Lower leg skin (tissue), 4 donors: ENCODE results near the gene MARVELD3. TPM values are rescaled to one million over a fixed set of nuclear protein-coding genes. Genes with fewer than 3 reads are reported as not detected.

ENCODE experiments used
- DNase-seq, 2 donors: peaks; one replicate each; pipeline ENCODE4 v3.0.0-alpha.2; 2019; ENCODE audit warnings: low spot score in 2 of 2
- H3K4me3 ChIP-seq: fragments of 200-600 bp; sonication (generic); 2 replicates; pipeline ENCODE4 v1.5.1; 2017; ENCODE audit warnings: mild to moderate bottlenecking, low read depth; ENCODE audit not compliant: poor library complexity, severe bottlenecking
- CTCF ChIP-seq, 3 donors: fragments of 450-650 bp; IDR thresholded peaks; one replicate each; pipeline ENCODE4 v1.5.1; 2016; ENCODE audit warnings: antibody characterized with exemption in 3 of 3, mild to moderate bottlenecking in 3 of 3, moderate library complexity in 2 of 3
- POLR2A ChIP-seq, 2 donors: fragments of 450-650 bp; IDR thresholded peaks; one replicate each; pipeline ENCODE4 v1.6.1; 2016 to 2017; ENCODE audit warnings: antibody characterized with exemption in 2 of 2, mild to moderate bottlenecking in 1 of 2, moderate library complexity in 1 of 2
- WGBS, 2 donors: methylation state at CpG; one replicate each; pipeline ENCODE4 v1.1.5; 2018; 5-methylcytosine and 5-hydroxymethylcytosine counted together
- intact Hi-C: fragments of 100-400 bp; cut with DNase I; formaldehyde crosslinking; loops from one replicate; pipeline ENCODE4 v1.15.0; 2023; ENCODE audit warnings: low total_unique reads
- total RNA-seq, 4 donors: library from RNA; depleted of rRNA; stranded (reverse); fragments of >200 nt; gene quantifications; one replicate each; pipeline ENCODE4 v1.1.0, GENCODE V29; 2016

The MARVELD3 gene
- total RNA-seq, 4 donors from 2014 or later = 3.3 to 11.3 (median 9.5) TPM

- intact Hi-C loops = no loop called here
- no peak overlapping the region for H3K4me3 ChIP-seq
- no peak for TF ChIP-seq POLR2A (IDR thresholded peaks at IDR 0.05)
- no peak for TF ChIP-seq CTCF (IDR thresholded peaks at IDR 0.05)
- no peak for DNase-seq
Measured at GRCh38 chr16:71622088-71622487, 3.9 kb upstream of the MARVELD3 start.

- intact Hi-C loops = no loop called here
- H3K4me3 ChIP-seq = no peak overlapping the region
- WGBS, 2 donors = 63 to 65% methylated on average over 3 of the region's 3 CpGs
- DNase-seq = no peak
- TF ChIP-seq CTCF (IDR thresholded peaks at IDR 0.05) = no peak
- no peak for TF ChIP-seq POLR2A (IDR thresholded peaks at IDR 0.05)
Measured at GRCh38 chr16:71623597-71623996, 2.4 kb upstream of the MARVELD3 start.

- no peak for TF ChIP-seq POLR2A (IDR thresholded peaks at IDR 0.05)
- TF ChIP-seq CTCF (IDR thresholded peaks at IDR 0.05) = no peak
- no peak overlapping the region for H3K4me3 ChIP-seq
- DNase-seq = no peak
- 91 to 92% methylated on average over 7 of the region's 7 CpGs for WGBS, 2 donors
- intact Hi-C loops = no loop called here
Measured at GRCh38 chr16:71625113-71625850, 702 bp upstream of the MARVELD3 start.

- peak overlapping the region; percentile 10 for H3K4me3 ChIP-seq
- no peak for TF ChIP-seq CTCF (IDR thresholded peaks at IDR 0.05)
- TF ChIP-seq POLR2A (IDR thresholded peaks at IDR 0.05) = no peak
- no peak for DNase-seq
- WGBS, 2 donors = 4% methylated on average over 13 of the region's 13 CpGs
- intact Hi-C loops = no loop called here
Measured at GRCh38 chr16:71626858-71627213, 852 bp downstream of the MARVELD3 start.

- no peak for DNase-seq
- no peak overlapping the region for H3K4me3 ChIP-seq
- intact Hi-C loops = no loop called here
- TF ChIP-seq CTCF (IDR thresholded peaks at IDR 0.05) = no peak
- TF ChIP-seq POLR2A (IDR thresholded peaks at IDR 0.05) = no peak
- WGBS, 2 donors = 79 to 82% methylated on average over 7 of the region's 7 CpGs
Measured at GRCh38 chr16:71627731-71628181, 1.8 kb downstream of the MARVELD3 start.

- TF ChIP-seq CTCF (IDR thresholded peaks at IDR 0.05) (no peak), POLR2A (IDR thresholded peaks at IDR 0.05) (no peak)
- 24 to 25% methylated on average over 5 of the region's 5 CpGs for WGBS, 2 donors
- DNase-seq = peak in 1 of 2 donors; percentile 29
- intact Hi-C loops = no loop called here
- no peak overlapping the region for H3K4me3 ChIP-seq
Measured at GRCh38 chr16:71628810-71629209, 2.8 kb downstream of the MARVELD3 start.
